NCI-H187 (cell line): Measurements from ENCODE around the gene ITSN1.
"Not testable (repeated sequence)": the region's sequence is repeated elsewhere in the genome, so short reads cannot be mapped to it uniquely, and the experiment has no call there.

ENCODE experiments used
- DNase-seq, 2 experiments: peaks; one replicate each; lab custom pipeline; 2025; lab: John Stamatoyannopoulos, UW

Gene ITSN1

DNA sequence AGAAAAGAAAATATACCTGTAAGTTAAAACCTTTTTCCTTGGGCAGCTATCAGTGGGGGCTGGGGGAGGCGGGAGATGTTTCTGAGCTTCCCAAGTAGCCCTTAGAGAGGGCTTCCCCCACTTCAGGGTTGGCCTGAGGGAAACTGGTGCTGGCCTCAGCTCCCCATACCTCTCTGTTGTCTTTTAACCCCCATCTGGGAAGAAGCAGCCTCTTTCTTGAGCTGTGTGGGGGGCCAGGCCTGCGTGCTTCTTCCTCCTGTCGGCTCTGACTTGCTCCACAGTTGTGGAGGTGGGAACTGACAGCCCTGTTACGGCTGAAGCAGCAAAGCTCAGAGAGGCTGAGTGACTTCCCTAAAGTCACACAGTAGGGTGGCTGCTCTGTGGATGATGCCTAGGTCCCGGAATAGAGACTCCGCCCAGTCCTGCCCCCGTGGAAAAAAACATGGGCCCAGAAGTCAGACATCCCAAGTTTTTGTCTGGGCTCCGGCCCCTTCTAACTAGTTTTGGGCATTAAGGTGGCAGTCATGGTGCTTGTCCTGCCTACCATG, 218.1 kb downstream of the ITSN1 start:
- no peak for DNase-seq

DNA sequence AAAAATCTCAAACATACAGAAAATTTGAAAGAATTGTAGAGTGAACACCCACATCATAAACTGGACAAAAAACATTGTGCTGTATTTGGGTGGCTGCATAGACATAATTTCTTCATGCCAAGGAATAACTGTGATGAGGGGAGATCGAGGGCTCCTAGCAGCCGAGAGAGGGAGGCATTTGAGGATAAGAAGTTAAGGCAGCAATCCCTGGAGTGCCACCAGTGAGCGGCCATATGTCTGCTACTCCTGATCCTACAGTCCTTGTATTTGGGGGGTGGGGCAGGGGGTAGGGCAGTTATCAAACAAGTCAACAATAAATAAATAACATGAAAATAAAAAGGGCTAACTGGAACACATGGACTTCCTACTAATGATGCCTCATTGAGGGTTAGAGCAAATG, 218.8 kb downstream of the ITSN1 start:
- no peak for DNase-seq

DNA sequence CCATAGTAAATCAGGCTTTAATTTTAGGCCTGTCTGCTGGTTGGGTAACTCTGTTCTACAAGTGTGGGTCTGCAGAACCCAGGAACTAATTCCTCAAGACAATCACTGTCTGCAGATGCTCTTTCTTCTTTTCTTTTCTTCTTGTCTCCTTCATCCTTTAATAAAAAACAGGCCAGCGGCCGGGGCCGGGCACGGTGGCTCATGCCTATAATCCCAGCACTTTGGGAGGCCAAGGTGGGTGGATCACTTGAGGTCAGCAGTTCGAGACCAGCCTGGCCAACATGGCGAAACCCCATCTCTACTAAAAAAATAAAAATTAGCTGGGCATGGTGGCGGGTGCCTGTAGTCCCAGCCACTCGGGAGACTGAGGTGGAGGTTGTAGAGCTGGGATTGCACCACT, 220.9 kb downstream of the ITSN1 start:
- DNase-seq: not testable (repeated sequence)

DNA sequence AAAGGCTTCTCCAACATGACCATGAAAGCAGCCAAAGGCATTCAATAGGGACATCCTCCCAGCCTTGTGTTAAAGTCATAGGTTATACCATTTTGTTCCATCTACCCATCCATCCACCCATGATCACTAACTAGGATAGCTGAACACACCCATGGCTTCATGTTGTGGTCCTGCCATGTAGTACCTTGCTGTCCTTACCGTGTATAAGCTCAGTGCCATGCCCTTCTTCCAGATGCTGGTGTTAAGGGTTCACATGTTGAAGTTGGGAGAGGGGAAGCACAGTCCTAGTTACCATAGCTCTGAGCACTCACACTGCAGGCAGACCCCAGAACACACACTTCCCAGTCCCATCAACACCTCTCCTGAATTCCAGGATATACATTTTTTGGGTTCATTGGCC, 221.8 kb downstream of the ITSN1 start:
- no peak for DNase-seq

DNA sequence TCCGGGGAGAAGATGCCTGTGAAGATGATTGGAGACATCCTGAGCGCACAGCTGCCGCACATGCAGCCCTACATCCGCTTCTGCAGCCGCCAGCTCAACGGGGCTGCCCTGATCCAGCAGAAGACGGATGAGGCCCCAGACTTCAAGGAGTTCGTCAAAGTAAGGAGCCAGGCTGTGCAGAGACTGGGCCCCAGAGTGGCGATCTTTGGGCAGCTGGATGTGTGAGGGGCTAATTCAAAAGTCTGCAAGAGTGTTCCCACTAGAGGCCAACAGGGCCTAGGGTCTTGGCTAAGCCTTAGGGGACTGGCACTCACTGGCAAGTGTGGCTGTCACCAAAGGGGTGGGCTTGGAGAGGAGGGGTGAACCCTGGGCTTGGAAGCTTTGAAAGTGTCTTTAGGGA, 222.9 kb downstream of the ITSN1 start:
- no peak for DNase-seq

DNA sequence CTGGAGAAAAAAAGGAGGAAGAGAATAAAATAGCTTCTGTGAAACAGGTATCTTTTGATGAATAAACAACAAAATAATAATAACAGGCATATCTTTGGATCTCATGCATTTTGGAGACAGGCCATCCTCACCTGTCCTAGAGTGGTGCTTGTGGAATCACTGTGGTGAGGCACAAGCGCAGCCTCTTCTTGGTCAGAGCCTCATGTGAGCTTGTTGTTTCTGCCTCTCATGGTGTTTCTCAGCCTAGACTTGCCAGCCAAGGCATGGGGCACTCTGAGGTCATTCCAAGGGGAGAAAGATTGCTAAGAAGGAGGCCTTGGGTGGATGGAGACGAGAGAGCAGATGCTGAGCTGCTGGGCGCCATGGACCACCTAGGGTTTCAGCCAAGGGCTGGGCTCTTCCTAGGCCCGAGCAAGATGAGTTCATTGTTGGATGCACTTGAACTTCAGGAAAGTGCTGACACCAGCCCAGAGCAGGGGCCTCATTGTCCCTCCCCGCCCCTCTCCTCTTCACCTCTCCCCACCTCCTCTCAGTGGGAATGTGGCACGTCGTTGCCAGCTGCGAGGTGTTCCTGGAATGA, 223.8 kb downstream of the ITSN1 start:
- no peak for DNase-seq

DNA sequence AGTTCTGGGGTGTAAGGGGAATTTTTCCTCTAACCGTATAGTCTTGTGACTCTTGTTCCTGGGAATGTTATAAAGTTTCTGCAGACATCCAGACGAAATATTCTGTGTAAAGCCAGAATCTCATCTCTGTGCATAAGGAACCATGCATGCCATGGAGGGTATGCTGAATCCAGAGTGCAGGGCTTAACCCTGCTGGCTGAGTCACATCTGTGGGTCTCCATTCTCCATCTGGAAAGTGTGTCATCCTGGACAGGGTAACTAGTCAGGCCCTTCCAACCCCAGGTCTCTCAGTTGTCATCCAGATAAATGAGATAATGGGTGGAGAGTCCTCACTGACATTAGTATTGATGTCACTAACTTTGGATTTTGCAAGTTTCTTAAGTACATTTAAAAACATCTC, 224.5 kb downstream of the ITSN1 start:
- no peak for DNase-seq

DNA sequence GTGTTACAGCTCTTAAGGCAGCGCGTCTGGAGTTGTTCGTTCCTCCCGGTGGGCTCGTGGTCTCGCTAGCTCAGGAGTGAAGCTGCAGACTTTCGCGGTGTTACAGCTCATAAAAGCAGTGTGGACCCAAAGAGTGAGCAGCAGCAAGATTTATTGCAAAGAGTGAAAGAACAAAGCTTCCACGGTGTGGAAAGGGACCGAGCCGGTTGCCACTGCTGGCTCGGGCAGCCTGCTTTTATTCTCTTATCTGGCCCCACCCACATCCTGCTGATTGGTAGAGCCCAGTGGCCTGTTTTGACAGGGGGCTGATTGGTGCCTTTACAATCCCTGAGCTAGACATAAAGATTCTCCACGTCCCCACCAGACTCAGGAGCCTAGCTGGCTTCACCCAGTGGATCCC, 225.6 kb downstream of the ITSN1 start:
- DNase-seq: not testable (repeated sequence)

DNA sequence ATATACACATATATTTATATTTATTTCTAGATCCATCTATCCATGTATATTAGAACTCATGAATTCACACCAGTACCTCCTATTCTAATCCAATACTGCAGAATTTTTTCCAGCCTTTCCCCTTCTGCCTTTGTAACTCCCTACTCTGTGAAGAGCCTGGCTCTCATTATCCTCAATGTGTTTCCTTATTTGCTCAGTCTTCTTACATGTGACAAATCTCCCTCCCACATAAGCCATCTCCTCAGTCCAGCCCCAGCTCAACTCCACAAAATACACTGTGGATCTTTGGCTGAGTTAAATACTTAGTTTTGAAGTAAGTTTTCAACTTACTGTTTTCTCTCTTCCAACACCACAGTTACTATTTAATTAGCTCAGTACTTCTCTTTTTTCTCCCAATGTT, 227.6 kb downstream of the ITSN1 start:
- DNase-seq: no peak

DNA sequence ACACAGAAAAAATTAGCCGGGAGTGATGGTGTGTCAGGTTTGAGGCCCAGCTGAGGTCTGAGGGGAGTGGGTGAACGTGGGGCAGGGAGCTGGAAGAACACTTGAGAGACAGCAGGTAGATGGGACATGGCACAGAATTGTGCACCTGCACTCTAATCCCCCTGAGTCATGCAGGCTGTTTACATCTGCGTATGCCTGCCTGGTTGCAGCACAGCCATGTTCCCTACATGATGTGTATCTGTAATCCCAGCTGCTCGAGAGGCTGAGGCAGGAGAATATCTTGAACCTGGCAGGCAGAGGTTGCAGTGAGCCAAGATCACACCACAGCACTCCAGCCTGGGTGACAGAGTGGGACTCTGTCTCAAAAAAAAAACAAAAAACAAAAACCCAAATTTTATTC, 228.5 kb downstream of the ITSN1 start:
- DNase-seq: no peak

DNA sequence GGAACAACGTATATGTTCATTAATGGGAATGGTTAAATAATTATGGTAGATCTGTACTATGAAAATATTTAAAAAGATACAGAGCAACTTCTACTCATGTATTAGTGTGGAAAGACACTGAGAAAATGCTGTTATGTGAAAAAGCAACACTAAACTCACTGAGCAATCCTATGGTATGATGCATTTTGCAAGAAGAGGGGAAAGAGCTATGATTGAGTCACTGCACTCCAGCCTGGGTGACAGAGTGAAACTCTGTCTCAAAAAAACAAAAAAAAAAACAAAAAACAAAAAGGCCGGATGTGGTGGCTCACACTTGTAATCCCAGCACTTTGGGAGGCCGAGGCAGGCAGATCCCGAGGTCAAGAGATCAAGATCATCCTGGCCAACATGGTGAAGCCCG, 228.9 kb downstream of the ITSN1 start:
- DNase-seq: no peak

DNA sequence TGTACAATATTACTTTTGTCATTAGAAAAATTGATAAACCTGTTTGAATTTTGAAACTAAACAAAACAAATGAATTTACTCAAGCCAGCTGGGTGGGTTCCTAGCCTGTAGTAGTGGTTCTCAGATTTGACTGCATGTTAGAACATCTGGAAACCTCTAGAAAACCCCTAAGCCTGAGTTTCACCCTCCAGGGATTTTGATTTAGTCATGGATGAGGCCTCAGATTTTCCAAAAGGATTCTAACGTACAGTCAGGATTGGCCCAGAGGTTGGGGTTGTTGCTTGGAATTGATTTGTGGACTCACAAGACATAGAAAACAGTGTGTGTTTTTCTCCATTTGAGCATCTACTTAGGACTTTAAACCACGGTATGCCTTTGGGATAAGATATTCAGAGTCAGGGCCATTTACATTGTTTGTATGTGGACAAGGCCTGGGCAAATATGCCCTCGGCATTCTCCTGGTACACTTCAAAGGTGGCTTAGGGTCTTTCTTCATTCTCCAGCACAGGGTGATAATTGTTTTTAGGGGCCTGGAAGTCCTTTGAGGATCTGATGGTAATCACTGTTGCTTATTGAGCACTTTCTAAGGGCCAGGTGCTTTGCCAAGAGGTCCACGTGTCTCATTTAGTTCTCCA, 230.7 kb downstream of the ITSN1 start:
- no peak for DNase-seq

DNA sequence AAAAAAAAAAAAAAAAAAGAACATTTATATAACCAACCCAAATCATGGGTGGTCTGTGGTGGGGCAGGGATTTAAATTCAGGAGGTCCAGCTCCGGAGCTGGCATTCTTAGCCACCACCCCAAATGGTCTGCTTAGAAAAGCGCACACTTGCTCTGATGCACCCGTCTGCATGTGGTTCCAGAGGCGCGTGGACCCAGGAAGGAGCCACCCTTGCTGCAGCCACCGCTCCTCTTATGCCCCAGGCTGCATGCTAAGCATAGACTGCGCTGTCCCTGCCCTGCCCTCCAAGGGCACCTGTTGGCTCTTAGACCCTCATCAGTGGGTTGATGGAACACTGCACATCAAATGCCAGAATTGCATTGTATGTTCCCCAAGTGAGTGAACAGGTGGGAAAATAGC, 231.9 kb downstream of the ITSN1 start:
- DNase-seq: no peak

DNA sequence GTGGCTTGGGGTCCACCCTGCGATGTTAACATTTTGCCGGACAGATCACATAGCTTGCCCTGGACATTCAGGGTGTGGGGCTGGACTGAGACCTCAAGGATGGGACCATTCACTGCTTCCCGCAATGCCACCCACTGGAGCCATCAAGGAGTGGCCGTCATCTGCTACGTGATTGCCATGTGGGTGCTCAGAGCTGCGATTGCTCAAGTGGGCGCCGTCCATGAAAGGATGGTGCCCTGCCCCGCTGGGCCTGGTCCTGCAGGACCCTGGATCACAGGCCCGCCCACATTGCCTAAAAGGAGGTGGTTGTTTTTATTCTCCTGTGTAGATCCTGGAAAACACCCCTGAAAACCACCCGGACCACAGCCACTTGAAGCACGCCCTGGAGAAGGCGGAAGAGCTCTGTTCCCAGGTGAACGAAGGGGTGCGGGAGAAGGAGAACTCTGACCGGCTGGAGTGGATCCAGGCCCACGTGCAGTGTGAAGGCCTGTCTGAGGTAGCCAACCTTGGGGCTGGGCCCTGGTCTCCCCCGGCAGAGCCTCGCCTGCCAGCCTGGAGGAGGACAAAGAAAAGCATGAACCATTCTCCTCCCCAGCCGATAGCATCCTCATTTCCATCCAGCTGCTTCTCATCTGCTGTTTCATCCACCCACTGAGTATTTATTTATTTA, 232.9 kb downstream of the ITSN1 start:
- DNase-seq: no peak

DNA sequence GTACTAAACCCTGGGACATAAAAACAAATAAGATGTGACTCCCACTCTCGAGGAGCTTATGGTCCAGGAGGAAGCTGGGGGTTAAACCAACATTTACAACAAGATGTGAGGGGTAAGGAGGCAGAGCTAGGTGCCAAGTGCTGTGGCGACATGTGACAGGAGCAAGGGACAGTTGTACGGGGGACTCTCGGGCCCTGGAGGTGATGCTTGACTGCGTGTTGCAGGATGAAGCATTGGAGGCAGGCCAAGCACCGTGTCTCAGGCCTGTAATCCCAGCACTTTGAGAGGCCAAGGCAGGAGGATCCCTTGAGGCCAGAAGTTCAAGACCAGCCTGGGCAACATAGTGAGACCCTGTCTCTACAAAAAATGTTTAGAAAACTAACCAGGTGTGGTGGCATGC, 236.5 kb downstream of the ITSN1 start:
- DNase-seq: no peak

DNA sequence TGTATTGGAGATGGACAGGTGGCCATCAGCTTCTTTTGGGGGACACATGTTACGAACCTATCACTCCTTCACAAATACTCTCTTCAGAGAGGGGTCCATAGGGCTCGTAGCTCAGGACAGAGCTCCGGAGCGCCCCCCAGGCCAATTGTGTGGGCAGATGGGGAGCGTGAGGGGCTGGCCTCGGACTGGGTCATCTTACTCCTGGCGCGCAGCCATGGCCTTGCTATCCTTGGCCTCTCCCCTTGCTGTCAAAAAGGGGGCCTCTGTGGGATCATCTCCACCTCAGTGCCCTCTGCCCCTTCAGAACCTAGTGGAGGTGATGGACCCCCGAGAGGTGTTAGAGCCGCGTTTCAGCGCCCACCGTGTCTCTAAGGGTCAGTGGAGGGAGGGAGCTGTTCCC, 238.3 kb downstream of the ITSN1 start:
- DNase-seq: no peak

DNA sequence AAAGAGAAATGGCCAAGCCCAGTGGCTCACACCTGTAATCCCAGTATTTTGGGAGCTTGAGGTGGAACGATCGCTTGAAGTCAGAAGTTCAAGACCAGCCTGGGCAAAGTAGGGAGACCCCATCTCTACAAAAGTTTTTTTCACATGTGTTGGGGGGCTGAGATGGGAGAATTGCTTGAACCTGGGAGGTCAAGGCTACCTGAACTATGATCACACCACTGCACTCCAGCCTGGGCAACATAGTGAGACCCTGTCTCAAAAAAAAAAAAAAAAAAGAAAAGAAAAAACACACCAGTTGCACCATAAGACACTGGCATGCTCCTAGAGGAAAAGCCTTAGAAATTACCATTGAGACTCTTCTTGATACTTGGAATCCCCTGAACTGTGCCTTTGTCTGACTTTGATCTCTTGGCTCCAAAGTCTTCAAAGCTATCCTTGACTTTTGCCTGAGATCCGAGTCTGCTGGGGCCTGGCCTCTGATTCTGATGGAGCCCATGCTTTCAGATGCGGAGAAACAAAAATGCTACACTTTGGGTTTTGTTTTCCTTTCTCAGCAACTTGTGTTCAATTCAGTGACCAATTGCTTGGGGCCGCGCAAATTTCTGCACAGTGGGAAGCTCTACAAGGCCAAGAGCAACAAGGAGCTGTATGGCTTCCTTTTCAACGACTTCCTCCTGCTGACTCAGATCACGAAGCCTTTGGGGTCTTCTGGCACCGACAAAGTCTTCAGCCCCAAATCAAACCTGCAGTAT, 239.6 kb downstream of the ITSN1 start:
- no peak for DNase-seq

DNA sequence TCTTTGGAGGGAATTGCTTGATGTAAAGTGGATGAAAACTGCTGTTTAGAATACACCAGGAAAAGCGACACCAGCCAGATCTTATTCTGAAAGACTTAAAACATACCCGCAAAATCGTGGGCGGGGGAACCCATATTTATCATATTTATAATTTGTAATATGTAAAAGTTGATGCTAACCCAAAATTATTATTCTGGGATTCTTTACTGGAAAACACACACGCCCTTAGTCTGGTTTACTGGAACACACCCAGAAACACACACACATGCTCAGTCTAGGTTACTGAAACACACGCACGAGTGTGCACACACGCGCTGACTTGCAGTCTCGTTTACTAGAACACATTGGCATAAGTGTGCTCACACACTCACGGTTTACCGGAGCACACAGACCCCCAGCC, 240.8 kb downstream of the ITSN1 start:
- DNase-seq: no peak

DNA sequence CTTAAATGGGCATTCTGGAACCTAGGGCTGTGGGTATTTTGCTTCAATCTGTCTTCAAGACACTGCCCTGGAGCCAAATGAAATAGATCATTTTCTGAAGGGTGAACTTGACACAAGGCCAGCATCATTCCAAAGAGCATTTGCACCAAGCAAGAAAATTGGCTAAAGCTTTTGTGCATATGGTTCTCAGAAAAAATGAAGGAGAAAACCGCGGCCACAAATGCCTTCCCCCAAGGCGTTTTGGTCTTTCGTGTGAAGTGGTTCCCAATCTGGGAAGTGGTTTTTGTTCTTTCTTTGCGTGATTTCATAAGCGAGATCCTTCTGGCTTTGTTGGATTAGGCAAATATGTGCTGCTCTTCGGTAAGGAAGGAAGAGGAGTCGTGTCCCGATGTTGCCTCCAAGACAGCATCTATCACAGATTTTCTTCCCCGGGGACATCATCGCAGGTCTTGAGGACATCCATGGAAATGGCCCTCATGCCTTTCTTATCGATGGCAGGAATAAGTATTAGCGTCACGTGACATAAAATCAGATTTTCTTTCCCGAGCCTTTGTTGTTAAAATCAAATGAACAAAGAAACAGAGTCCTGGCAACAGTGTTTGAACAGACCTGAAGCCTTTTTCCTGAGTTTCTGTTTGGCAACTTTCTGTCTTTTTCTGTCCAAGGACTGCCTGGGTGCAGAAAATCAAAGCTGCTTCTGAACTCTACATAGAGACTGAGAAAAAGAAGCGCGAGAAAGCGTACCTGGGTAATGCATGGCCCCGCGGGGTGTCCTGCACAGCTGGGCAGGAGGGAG, 242.3 kb downstream of the ITSN1 start:
- no peak for DNase-seq

DNA sequence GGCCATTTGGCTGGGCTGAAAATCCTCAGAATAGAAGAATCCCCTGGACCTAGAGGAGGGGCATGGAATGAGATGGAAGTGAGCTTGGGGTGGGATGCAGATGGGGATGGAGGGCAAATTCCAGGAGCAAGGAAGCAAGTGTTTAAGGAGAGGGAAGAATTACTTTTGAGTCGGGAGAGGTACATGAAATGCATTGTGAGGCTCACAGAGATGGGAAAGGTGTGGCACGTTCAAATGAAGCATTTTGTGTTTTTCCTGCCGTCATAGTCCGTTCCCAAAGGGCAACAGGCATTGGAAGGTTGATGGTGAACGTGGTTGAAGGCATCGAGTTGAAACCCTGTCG, 242.8 kb downstream of the ITSN1 start:
- DNase-seq: no peak

DNA sequence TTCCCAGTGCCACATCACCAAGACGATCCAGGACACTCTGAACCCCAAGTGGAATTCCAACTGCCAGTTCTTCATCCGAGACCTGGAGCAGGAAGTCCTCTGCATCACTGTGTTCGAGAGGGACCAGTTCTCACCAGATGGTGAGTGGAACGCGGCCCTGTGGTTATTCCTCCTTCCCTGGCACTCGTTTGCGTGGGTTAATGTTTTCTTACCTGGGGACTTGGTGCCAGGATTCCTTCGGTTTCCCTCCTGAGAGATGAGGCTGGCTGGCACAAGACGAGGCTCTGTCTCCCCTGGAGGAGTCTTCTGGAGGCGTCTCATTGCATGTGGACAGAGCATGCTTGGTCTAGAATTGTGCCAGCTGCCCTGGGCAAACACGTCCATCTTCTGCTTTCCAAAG, 244.0 kb downstream of the ITSN1 start:
- DNase-seq: no peak

DNA sequence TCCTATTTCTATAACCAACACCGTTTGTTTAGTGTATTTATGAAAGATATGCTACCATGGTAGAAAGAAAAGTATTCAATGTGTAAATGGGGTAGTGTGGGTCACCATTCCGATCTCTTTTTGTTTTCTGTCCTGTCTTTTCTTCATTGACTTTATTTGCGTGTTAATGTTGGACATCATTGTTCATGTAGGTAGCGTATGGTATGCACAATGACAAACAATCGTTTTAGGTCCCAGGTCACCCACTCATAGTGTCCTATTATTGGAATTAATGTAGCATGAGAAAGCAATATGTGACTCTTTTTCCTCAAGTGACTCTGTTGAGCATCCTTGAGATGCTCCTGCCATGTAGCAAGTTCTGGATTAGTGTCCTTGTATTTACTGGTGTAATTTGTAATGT, 247.9 kb downstream of the ITSN1 start:
- no peak for DNase-seq
